Stimulated activated CD8-positive, alpha-beta memory T cell treated with anti-CD3 and anti-CD28 coated beads, Interleukin-12 subunit alpha, Interleukin-12 subunit beta, amount 100 ng/mL, for 1 hour (primary cell): ENCODE data around the gene PRR23B.
"Not testable (repeated sequence)": the region's sequence is repeated elsewhere in the genome, so short reads cannot be mapped to it uniquely, and the experiment has no call there.

ENCODE experiments used
- DNase-seq: peaks from one replicate; pipeline ENCODE4 v3.0.0-alpha.2; 2020; ENCODE audit warnings: low read depth

Gene PRR23B

GRCh38 chr3:139020868-139021234, at the start of gene PRR23B:
TSS of gene PRR23B (minus strand) at chr3:139020926. CDS start at chr3:139020661, 265 bp downstream.
- DNase-seq = no peak

DNA sequence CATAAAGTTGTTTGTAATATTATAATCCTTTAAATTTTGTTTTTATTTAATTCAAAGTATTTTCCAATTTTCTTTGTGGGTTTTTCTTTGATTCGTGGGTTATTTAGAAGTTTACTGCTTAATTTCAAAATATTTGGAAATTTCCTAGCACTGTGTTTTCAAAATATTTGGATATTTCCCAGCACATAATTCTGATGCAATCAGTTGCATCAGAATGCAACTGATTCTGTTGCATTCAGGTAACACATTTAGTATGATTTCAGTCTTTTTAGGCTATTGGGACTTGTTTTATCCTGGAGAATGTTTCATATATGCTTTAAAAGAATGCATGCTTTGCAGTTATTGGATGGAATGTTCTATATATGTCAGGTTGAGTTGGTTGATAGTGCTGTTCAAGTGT, 42.2 kb upstream of the PRR23B start:
- no peak for DNase-seq

DNA sequence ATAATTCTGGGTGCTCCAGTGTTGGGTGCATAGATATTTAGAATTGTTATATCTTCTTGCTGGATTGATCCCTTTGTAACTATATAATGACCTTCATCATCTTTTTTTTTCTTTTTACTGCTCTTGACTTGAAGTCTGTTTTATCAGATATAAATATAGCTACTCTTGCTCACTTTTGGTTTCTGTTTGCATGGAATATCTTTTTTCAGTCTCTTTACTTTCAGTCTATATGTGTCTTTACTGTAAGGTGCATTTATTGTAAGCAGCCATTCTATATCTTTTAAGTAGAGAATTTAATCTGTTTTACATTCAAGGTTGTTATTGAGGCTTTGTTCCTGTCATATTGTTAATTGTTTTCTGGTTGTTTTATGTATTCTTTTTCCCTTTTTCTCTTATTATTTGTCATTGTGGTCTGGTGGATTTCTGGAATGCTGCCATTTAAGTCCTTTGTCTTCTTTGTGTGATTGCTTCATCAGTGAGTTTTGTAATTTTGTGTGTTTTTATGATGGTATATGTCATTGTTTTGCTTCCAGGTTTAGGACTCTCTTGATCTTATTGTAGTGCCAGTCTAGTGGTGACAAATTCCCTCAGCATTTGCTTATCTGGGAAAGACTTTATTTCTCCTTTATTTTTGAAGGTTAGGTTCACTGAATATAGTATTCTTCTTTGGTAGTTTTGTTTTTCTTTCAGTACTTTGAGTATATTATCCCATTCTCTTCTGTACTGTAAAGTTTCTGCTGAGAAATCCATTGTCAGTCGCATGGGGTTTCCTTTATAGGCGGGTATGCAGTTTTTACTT, 32.3 kb upstream of the PRR23B start:
- DNase-seq = no peak

- DNase-seq = no peak
Observed at GRCh38 chr3:139044366-139045210, 23.9 kb upstream of the PRR23B start, which contains the start of gene PRR23C. TSS of gene PRR23C (minus strand) at chr3:139044892. CDS start at chr3:139044620, 272 bp downstream.

DNA sequence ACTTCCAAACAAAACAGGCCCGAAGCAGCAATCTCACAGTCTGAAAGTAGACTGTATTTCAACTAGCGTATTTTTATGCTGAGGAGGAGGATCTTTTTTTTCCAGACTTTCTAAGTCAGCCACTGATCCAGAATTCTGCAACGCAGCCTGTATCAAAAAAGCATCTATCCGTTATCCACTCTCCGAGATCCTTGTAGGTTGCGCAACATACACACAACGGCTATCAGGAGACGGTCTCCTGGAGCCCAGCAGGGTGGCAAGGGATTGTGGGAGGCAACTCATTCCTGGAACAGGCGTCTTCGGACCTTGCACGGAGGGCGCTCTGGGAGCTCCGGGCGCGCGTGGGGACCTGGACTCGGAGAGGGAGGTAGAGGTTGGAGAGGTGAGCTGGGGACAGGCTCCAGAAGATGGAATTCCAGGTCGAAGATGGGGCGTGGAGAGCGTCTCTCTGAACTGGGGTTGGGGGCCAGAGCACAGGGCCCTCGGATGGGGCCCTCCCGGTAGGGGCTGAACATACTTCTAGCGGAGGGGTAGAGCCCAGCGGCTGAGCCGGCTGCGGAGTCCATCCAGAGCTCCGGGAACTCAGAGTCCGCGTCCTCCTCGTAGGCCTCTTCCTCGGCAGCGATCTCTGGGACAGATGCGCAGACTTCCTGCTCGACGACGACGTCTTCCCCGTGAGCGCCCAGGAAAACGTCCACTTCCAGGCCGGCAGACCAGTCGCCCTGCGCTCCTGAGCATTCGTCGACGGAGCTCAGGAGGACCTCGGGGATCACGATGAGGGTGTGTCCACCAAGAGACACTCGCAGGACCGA, 23.0 kb upstream of the PRR23B start:
- no peak for DNase-seq

- DNase-seq = no peak
Observed at GRCh38 chr3:139037478-139037877, 16.8 kb upstream of the PRR23B start.

GRCh38 chr3:139032326-139033002, 11.7 kb upstream of the PRR23B start:
- DNase-seq = no peak

DNA sequence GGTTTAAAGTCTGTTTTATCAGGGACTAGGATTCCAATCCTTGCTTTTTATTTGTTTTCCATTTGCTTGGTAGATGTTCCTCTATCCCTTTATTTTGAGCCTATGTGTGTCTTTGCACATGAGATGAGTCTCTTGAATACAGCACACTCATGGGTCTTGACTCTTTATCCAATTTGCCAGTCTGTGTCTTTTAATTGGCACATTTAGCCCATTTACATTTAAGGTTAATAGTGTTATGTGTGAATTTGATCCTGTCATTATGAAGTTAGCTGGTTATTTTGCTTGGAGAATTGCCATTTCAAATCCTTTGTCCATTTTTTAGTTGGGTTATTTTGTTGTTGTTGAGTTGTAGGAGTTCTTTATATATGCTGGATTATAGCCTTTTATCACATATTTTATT, 9.8 kb upstream of the PRR23B start:
- DNase-seq = not testable (repeated sequence)

DNA sequence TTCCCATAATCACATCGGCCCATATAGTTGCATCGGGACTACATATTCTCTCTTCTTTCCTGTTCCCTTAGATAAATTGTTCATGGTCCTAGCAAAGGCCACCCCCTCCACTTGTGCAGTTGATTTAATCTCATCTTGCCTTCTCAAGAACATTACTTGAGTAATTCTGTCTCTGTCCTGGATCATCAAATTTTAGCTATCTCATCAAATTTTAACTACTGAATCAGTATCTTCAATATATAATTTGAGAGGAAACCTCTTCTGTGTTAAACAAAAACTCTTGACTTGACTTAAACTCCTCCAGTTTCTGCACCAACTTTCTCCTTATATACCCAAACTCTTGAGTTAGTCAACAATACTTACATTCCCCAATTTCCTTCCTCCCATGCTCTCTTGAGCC, 4.2 kb upstream of the PRR23B start:
- DNase-seq = no peak

DNA sequence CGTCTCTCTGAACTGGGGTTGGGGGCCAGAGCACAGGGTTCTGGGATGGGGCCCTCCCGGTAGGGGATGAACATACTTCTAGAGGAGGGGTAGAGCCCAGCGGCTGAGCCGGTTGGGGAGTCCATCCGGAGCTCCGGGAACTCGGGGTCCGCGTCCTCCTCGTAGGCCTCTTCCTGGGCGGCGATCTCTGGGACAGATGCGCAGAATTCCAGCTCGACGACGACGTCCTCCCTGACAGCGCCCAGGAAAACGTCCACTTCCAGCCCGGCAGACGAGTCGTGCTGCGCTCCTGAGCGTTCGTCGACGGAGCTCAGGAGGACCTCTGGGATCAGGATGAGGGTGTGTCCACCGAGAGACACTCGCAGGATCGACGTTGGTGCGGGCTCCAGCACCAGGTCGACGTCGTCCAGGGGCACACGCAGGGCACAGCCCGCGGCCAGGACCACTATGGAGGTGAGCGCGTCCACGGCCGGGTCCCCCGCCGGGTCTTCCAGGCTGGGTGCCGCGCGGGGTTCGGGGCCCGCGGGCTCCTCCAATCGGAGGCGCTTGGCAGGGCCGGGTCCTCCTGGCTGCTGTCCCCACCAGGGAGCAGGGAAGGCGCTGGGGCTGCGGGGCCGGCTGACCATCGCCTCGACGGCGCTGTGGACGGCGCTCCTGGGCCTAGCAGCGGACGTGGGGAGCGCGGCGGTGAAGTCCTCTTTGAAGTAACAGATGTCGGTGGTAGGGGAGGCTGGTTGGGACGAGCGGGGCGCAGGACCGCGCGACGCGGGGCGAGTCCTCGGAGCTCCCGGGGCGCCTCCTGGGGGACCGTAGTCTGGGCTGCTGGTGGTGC, 474 bp downstream of the PRR23B start:
- no peak for DNase-seq

DNA sequence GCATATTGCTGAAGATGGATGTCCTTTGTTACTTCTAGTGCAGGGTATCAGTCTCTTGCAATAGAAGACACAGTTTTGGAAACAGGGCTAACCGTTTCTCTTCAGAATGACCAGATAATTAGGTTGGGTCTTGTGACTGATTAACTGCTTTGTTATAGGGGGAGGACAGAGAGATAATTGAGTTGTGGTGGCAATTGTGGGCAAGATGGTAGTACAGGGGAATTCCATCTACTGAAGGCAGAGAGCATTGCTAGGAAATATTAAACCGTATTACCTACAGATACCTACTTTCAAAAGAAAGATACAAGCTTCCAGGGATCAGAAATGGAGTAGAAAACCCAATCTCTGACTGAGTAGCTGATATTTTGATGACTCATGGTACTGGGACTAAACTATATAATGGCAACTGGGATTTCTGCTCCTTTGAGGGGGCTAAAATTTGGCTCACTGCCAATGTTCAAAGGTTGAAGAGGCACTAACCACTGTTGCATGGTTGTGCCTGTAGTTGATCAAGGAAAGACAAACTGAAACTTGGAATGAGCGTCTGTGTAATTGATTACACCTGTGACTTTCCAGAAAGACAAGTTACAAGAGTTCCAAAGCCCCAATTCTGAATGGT, 4.2 kb downstream of the PRR23B start:
- no peak for DNase-seq

DNA sequence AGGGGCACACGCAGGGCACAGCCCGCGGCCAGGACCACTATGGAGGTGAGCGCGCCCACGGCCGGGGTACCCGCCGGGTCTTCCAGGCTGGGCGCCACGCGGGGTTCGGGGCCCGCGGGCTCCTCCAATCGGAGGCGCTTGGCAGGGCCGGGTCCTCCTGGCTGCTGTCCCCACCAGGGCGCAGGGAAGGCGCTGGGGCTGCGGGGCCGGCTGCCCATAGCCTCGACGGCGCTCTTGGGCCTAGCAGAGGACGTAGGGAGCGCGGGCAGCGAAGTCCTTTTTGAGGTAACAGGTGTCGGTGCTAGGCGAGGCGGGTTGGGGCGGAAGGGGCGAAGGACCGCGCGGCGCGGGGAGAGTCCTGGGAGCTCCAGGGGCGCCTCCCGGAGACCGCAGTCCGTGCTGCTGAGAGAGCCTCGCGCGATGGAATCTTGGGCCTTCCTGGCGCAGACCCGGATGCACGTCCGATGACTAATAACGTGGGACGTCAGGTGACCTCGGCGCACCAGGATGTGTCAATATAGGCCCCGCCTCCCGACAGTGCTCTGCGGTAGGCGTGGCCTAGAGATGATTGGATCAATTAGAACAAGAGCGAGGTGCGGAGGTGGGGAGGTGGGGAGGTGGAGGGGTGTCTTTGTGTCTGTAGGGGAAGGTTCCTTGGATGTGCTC, 14.5 kb downstream of the PRR23B start, which contains the start of gene PRR23A:
Gene PRR23A (minus strand): TSS at position 218 of the 666 bp plus-strand sequence. CDS start 0 bp downstream, at position 218.
- DNase-seq = no peak

DNA sequence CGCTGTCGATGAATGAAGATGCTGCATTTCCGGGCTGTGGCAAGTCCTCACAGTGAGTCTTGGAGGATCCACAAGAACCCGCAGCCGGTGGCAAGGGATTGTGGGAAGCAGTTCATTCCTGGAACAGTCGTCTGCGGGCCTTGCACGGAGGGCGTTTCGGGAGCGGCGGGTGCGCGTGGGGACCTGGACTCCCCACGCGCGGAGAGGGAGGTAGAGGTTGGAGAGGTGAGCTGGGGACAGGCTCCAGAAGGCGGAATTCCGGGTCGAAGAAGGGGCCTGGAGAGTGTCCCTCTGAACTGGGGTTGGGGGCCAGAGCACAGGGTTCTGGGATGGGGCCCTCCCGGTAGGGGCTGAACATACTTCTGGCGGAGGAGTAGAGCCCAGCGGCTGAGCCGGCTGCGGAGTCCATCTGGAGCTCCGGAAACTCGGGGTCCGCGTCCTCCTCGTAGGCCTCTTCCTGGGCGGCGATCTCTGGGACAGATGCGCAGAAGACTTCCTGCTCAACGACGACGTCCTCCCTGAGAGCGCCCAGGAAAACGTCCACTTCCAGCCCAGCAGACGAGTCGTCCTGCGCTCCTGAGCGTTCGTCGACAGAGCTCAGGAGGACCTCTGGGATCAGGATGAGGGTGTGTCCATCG, 15.3 kb downstream of the PRR23B start:
- DNase-seq = no peak

- no peak for DNase-seq
Observed at GRCh38 chr3:138995706-138996105, 25.0 kb downstream of the PRR23B start.

DNA sequence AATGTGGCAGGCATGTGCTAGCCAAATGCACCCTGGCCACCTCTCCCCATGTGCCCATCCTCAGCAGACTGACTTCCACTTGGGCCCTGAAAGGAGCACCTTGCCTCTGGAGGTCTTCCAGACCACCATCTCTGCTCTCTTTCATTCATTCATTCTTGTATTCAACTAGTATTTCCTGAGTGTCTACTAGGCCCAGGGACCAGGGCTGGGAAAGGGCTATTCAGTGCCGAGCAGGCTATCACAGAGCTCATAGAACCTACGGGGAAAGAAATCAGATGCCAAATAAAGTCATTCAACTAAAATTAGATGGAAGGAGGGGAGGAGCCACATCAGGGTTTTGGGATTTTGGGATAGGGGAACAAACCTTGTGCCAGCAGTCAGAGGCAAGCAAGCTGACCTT, 33.5 kb downstream of the PRR23B start:
- no peak for DNase-seq

GRCh38 chr3:138985932-138986331, 34.8 kb downstream of the PRR23B start:
- no peak for DNase-seq

- no peak for DNase-seq
Observed at GRCh38 chr3:138984816-138985215, 35.9 kb downstream of the PRR23B start.

DNA sequence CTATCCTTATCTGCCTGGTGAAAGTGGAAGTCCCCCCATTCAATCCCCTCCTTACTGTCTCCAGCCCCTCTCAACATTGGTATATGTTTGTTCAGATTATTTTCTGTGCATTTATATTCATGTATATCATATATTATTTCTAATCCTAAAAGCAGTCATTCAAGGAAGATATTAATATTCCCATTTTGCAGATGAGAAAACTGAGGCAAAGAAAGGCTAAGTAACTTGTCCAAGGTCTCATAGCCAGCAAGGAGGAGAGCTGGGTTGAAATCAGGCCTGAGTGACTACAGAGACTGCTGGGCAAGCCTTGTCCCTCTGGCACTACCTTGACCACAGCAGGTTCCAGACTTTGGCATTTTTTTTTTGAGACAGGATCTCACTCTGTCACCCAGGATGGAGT, 44.7 kb downstream of the PRR23B start:
- DNase-seq = no peak

GRCh38 chr3:138975351-138975750, 45.4 kb downstream of the PRR23B start:
- DNase-seq = no peak
